DMS153 treated with DMSO at 0.1 percent for 48 hours (cell line): ENCODE measurements around the gene MRPS34.
"Not testable (repeated sequence)": the region's sequence is repeated elsewhere in the genome, so short reads cannot be mapped to it uniquely, and the experiment has no call there.

ENCODE experiments used
- DNase-seq: peaks from one replicate; lab custom pipeline; 2025; ENCODE audit not compliant: unreplicated experiment; lab: John Stamatoyannopoulos, UW

Gene MRPS34

GRCh38 chr16:1772908-1773702, at the start of gene MRPS34:
MRPS34 (minus strand) TSS chr16:1773134; CDS start chr16:1773119, 15 bp downstream.
- DNase-seq: peak; percentile 75

- DNase-seq: no peak
Measured at GRCh38 chr16:1821861-1822611, 49.1 kb upstream of the MRPS34 start.

- DNase-seq: no peak
Measured at GRCh38 chr16:1820946-1821290, 48.0 kb upstream of the MRPS34 start.

- no peak for DNase-seq
Measured at GRCh38 chr16:1820096-1820945, 47.4 kb upstream of the MRPS34 start.

- DNase-seq: no peak
Measured at GRCh38 chr16:1819611-1820010, 46.7 kb upstream of the MRPS34 start.

GRCh38 chr16:1818873-1819525, 46.1 kb upstream of the MRPS34 start:
- no peak for DNase-seq

- DNase-seq: no peak
Measured at GRCh38 chr16:1818204-1818872, 45.4 kb upstream of the MRPS34 start.

GRCh38 chr16:1817716-1818115, 44.8 kb upstream of the MRPS34 start:
- DNase-seq: no peak

GRCh38 chr16:1817276-1817589, 44.3 kb upstream of the MRPS34 start:
- no peak for DNase-seq

GRCh38 chr16:1816396-1817275, 43.7 kb upstream of the MRPS34 start:
- DNase-seq: no peak

GRCh38 chr16:1815461-1815860, 42.5 kb upstream of the MRPS34 start:
- no peak for DNase-seq

GRCh38 chr16:1812732-1813163, 39.8 kb upstream of the MRPS34 start:
- DNase-seq: peak; percentile 1

GRCh38 chr16:1810536-1810935, 37.6 kb upstream of the MRPS34 start:
- DNase-seq: no peak

- no peak for DNase-seq
Measured at GRCh38 chr16:1810106-1810505, 37.2 kb upstream of the MRPS34 start.

- DNase-seq: no peak
Measured at GRCh38 chr16:1809281-1809801, 36.4 kb upstream of the MRPS34 start.

GRCh38 chr16:1808691-1809090, 35.8 kb upstream of the MRPS34 start:
- no peak for DNase-seq

GRCh38 chr16:1807626-1808025, 34.7 kb upstream of the MRPS34 start:
- no peak for DNase-seq

GRCh38 chr16:1800701-1801100, 27.8 kb upstream of the MRPS34 start:
- no peak for DNase-seq

- not testable (repeated sequence) for DNase-seq
Measured at GRCh38 chr16:1799263-1799662, 26.3 kb upstream of the MRPS34 start.
